Measurements from ENCODE around the gene DTX4. TPM values are rescaled to one million over a fixed set of nuclear protein-coding genes. Genes with fewer than 3 reads are reported as not detected.
A peak's percentile ranks its signal among the peaks of the same experiment; 100 is the strongest.
"Not testable (repeated sequence)": the region's sequence is repeated elsewhere in the genome, so short reads cannot be mapped to it uniquely, and the experiment has no call there.

The DTX4 gene
- 10 to 100 TPM; 10.8 to 49.1 (median 22.6) TPM for total RNA-seq
- long read RNA-seq, partial matches to known transcripts = 0 of 1 reads
- long read RNA-seq, other reads (novel, unspliced or antisense) = 1 of 1 reads

- no peaks in the 10 kb centered on the region for H3K36me3 ChIP-seq
- H3K4me3 ChIP-seq = peak within 1 kb of the TSS; percentile 72 to 78 (median 74)
- H3K27ac ChIP-seq = peak within 1 kb of the TSS; percentile 78 to 91 (median 79)
- WGBS (ENCODE audit: insufficient coverage, low coverage, low lambda C conversion rate, missing lambda C conversion rate) = under 1% methylated on average over 32 of the region's 64 CpGs
- H3K9me3 ChIP-seq = no peaks in the 10 kb centered on the region
- peaks cover 0 to 28% (median 10%) of the 10 kb centered on the region in 4 donors for H3K4me1 ChIP-seq
- no peaks in the 10 kb centered on the region for H3K27me3 ChIP-seq
- TF ChIP-seq CTCF (IDR thresholded peaks at IDR 0.05) (peak; percentile 70 to 93 (median 76)), POLR2A (IDR thresholded peaks at IDR 0.05) (peak; percentile 65)
- ATAC-seq = peak; percentile 69 to 87 (median 78)
- intact Hi-C loops (cut with DNase I) = loop anchor here in 1 of 2 donors (5.0 kb wide), 1 partner anchor 36 kb away; no protein-coding TSS in a partner anchor
- DNase-seq = peak; percentile 95 to 96 (median 95)
These were observed at the start of gene DTX4 for GRCh38 chr11:59171508-59172322. Gene DTX4, plus strand, starts transcription at chr11:59172132. Its CDS starts 464 bp downstream, at chr11:59172596.

- intact Hi-C loops (cut with DNase I) = no loop called here
- WGBS (ENCODE audit: insufficient coverage, low coverage, low lambda C conversion rate, missing lambda C conversion rate) = 11% methylated on average over 19 of the region's 20 CpGs
- Histone ChIP-seq H3K27me3 (no peaks in the 10 kb centered on the region), H3K36me3 (peaks cover 0 to 14% (median 0%) of the 10 kb centered on the region in 4 donors), H3K27ac (no peak overlapping the region), H3K4me3 (no peak overlapping the region), H3K4me1 (peaks cover 0 to 4% (median 2%) of the 10 kb centered on the region in 4 donors), H3K9me3 (no peaks in the 10 kb centered on the region)
- DNase-seq (peak; percentile 77 to 86 (median 83)), ATAC-seq (peak; percentile 99 to 100 (median 100))
- TF ChIP-seq CTCF (IDR thresholded peaks at IDR 0.05) (peak; percentile 87 to 98 (median 96)), POLR2A (IDR thresholded peaks at IDR 0.05) (no peak)
These were observed 36.1 kb upstream of the DTX4 start for GRCh38 chr11:59135648-59136461.

- ATAC-seq; H3K4me3 ChIP-seq; H3K27me3 ChIP-seq; DNase-seq; H3K4me1 ChIP-seq; H3K9me3 ChIP-seq; intact Hi-C loops (cut with DNase I); H3K27ac ChIP-seq: not testable (repeated sequence)
- H3K36me3 ChIP-seq = peaks cover 0 to 14% (median 0%) of the 10 kb centered on the region in 4 donors
- WGBS (ENCODE audit: insufficient coverage, low coverage, low lambda C conversion rate, missing lambda C conversion rate) = 68% methylated on average over 6 of the region's 6 CpGs
These were observed 35.4 kb upstream of the DTX4 start for GRCh38 chr11:59136551-59136950.

- Histone ChIP-seq H3K36me3 (peaks cover 0 to 12% (median 0%) of the 10 kb centered on the region in 4 donors), H3K9me3 (no peaks in the 10 kb centered on the region), H3K27me3 (no peaks in the 10 kb centered on the region), H3K4me1 (peaks cover 0 to 10% (median 2%) of the 10 kb centered on the region in 4 donors), H3K27ac (no peak overlapping the region), H3K4me3 (no peak overlapping the region)
- no peak for DNase-seq
- intact Hi-C loops (cut with DNase I) = no loop called here
- ATAC-seq = no peak
- TF ChIP-seq CTCF (IDR thresholded peaks at IDR 0.05) = no peak
- no peak for TF ChIP-seq POLR2A (IDR thresholded peaks at IDR 0.05)
- 60% methylated on average over 1 of the region's 17 CpGs for WGBS (ENCODE audit: insufficient coverage, low coverage, low lambda C conversion rate, missing lambda C conversion rate)
These were observed 34.7 kb upstream of the DTX4 start for GRCh38 chr11:59137190-59137589.

Measured in right lobe of liver (tissue), 6 donors.